ENCODE data around the gene MLC1.

Gene MLC1

DNA sequence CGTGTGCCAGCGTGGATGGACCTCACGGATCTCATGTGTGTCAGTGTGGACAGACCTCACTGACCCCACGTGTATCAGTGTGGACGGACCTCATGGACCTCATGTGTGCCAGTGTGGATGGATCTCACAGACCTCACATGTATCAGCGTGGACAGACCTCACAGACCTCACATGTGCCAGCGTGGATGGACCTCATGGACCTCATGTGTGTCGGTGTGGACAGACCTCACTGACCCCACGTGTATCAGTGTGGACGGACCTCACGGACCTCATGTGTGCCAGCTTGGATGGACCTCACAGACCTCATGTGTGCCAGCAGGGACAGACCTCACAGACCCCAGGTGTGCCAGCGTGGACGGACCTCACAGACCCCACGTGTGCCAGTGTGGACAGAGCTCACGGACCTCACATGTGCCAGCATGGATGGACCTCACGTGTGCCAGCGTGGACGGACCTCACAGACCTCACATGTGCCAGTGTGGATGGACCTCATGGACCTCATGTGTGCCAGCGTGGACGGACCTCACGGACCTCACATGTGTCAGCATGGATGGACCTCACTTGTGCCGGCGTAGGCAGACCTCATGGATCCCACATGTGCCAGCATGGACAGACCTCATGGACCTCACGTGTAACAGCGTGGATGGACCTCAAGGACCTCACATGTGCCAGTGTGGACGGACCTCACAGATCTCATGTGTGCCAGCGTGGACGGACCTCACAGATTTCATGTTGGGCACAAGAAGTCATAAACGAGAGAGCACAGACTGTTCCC, 45.4 kb downstream of the MLC1 start:
- no peak for DNase-seq
- H3K9me3 ChIP-seq (ENCODE audit: control extremely low read depth in 1 of 5, control insufficient read depth in 4 of 5, insufficient read depth in 2 of 5, low read depth in 1 of 5, low read length in 4 of 5) = peaks cover 0 to 15% (median 4%) of the 10 kb centered on the region in 5 experiments
- no peak overlapping the region for H3K4me3 ChIP-seq (ENCODE audit: control insufficient read depth in 1 of 7, extremely low read depth in 1 of 7, insufficient read depth in 4 of 7, low read depth in 2 of 7, low read length in 6 of 7)
- no peak overlapping the region for H3K27ac ChIP-seq (ENCODE audit: insufficient read depth in 1 of 2, low read depth in 1 of 2, low read length in 2 of 2, poor library complexity in 1 of 2, severe bottlenecking in 2 of 2)
- ChIA-PET CTCF (interaction anchor here (1.8 kb wide), 1 partner anchor 9 kb away, joined by 7 read pairs; no protein-coding TSS in a partner anchor), POLR2A (interaction anchor here (0.8 kb wide), 1 partner anchor 1536 kb away, joined by 10 read pairs; no protein-coding TSS in a partner anchor)
- H3K36me3 ChIP-seq (ENCODE audit: control insufficient read depth in 4 of 4, insufficient read depth in 4 of 4, low read length in 3 of 4) = no peaks in the 10 kb centered on the region
- 98% methylated on average over 29 of the region's 29 CpGs for WGBS (ENCODE audit: insufficient coverage)
- no peaks in the 10 kb centered on the region for H3K27me3 ChIP-seq (replicated peaks in 2 of 5; ENCODE audit: control insufficient read depth in 4 of 5, insufficient read depth in 5 of 5, low read length in 4 of 5)
- peaks cover 0 to 37% (median 22%) of the 10 kb centered on the region in 4 experiments for H3K4me1 ChIP-seq (ENCODE audit: control extremely low read depth in 1 of 4, control insufficient read depth in 4 of 4, insufficient read depth in 4 of 4, low read length in 3 of 4)

DNA sequence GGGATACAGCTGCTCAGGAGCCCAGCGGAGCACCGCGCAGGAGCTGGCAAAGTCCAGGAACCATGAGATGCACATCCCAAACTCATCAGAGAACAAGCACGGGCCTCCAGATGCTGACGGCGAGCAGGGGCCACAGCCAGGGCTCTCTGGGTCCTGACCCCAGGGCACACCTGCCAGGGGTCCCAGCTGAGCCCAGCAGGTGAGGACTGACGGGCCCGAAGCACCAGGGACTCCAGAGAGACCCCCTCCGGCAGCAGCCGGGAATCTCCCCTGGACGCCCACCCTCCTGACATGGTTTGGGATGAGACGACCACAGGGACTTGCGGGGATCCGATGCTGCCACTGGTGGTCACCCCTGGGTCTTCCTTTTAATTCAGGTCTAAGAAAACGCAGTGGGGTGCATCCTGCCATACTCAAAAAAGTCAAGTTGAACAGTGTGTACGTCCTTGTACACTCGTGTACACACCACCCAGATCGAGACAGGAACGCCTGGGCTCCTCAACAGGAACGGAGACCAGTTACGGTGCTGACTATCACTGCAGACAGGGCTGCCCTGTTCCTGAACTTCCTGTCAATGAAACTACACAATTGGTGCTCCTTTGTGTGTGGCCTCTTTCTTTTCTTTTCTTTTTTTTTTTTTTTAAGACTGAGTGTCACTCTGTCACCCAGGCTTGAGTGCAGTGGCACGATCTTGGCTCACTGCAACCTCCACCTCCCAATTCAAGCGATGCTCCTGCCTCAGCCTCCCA, 49.1 kb downstream of the MLC1 start:
- WGBS (ENCODE audit: insufficient coverage) = 59% methylated on average over 18 of the region's 23 CpGs
- no peak overlapping the region for H3K27ac ChIP-seq (ENCODE audit: insufficient read depth in 1 of 2, low read depth in 1 of 2, low read length in 2 of 2, poor library complexity in 1 of 2, severe bottlenecking in 2 of 2)
- peaks cover 0 to 37% (median 12%) of the 10 kb centered on the region in 4 experiments for H3K4me1 ChIP-seq (ENCODE audit: control extremely low read depth in 1 of 4, control insufficient read depth in 4 of 4, insufficient read depth in 4 of 4, low read length in 3 of 4)
- ChIA-PET POLR2A (interaction anchor here (0.7 kb wide), 1 partner anchor 273 kb away, joined by 3 read pairs; no protein-coding TSS in a partner anchor), CTCF (interaction anchor here (1.1 to 1.5 kb wide), 2 partner anchors 16 to 23 kb away, joined by 3 read pairs; no protein-coding TSS in a partner anchor)
- H3K4me3 ChIP-seq (ENCODE audit: control insufficient read depth in 1 of 7, extremely low read depth in 1 of 7, insufficient read depth in 4 of 7, low read depth in 2 of 7, low read length in 6 of 7) = no peak overlapping the region
- peaks cover 0 to 15% (median 4%) of the 10 kb centered on the region in 5 experiments for H3K9me3 ChIP-seq (ENCODE audit: control extremely low read depth in 1 of 5, control insufficient read depth in 4 of 5, insufficient read depth in 2 of 5, low read depth in 1 of 5, low read length in 4 of 5)
- H3K36me3 ChIP-seq (ENCODE audit: control insufficient read depth in 4 of 4, insufficient read depth in 4 of 4, low read length in 3 of 4) = no peaks in the 10 kb centered on the region
- DNase-seq = peak in 2 of 3 donors; percentile 38 to 53
- H3K27me3 ChIP-seq (replicated peaks in 2 of 5; ENCODE audit: control insufficient read depth in 4 of 5, insufficient read depth in 5 of 5, low read length in 4 of 5) = no peaks in the 10 kb centered on the region

DNA sequence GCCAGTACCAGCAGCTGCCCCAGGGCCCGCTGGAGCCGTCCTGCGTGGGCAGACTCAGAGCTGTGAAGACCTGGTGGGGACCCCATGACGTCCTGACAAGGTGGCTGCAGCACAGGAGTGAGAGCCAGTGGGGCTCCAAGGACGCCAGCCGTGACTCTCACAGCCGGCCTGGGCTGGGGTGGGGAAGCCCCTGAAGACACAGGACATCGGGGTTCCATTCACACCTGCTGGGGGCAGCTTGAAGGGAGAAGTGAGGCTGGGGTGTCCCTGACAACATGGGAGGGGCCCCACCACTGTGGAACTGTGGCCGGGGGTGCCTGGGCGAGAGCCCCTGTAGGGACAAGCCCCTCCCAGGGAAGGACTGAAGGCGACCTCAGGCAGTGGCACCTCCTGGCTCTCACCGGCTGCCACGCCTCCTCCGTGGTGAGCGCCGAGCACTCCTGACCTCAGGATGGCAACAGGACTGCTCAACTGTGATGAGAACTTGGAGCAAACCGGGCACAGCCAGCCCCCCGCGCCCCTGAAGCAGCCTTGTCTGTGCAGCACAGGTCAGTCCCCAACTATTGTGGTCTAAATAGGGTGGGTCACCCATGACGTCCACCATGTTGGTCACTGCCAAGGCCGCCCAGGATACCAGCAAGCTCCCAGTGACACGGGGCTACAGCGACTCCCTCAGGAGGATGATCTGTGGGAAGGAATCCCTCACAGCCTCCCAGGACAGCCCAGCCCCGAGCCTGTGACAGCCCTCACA, 49.9 kb downstream of the MLC1 start:
- peak overlapping the region in 1 of 2 experiments; percentile 15 for H3K27ac ChIP-seq (ENCODE audit: insufficient read depth in 1 of 2, low read depth in 1 of 2, low read length in 2 of 2, poor library complexity in 1 of 2, severe bottlenecking in 2 of 2)
- no peak for DNase-seq
- no peaks in the 10 kb centered on the region for H3K27me3 ChIP-seq (replicated peaks in 2 of 5; ENCODE audit: control insufficient read depth in 4 of 5, insufficient read depth in 5 of 5, low read length in 4 of 5)
- POLR2A ChIA-PET = interaction anchor here (0.9 to 1.9 kb wide), 7 partner anchors 10 to 156 kb away, joined by 3 to 10 read pairs (median 6); partner anchors contain the start of gene MLC1
- no peaks in the 10 kb centered on the region for H3K36me3 ChIP-seq (ENCODE audit: control insufficient read depth in 4 of 4, insufficient read depth in 4 of 4, low read length in 3 of 4)
- 37% methylated on average over 21 of the region's 24 CpGs for WGBS (ENCODE audit: insufficient coverage)
- CTCF ChIA-PET = interaction anchor here (0.9 to 5.9 kb wide), 6 partner anchors 17 to 108 kb away, joined by 3 to 63 read pairs (median 3); partner anchors contain the start of gene MLC1
- peaks cover 0 to 15% (median 4%) of the 10 kb centered on the region in 5 experiments for H3K9me3 ChIP-seq (ENCODE audit: control extremely low read depth in 1 of 5, control insufficient read depth in 4 of 5, insufficient read depth in 2 of 5, low read depth in 1 of 5, low read length in 4 of 5)
- H3K4me1 ChIP-seq (ENCODE audit: control extremely low read depth in 1 of 4, control insufficient read depth in 4 of 4, insufficient read depth in 4 of 4, low read length in 3 of 4) = peaks cover 0 to 43% (median 17%) of the 10 kb centered on the region in 4 experiments
- peak overlapping the region in 1 of 7 experiments; percentile 46 for H3K4me3 ChIP-seq (ENCODE audit: control insufficient read depth in 1 of 7, extremely low read depth in 1 of 7, insufficient read depth in 4 of 7, low read depth in 2 of 7, low read length in 6 of 7)

GRCh38 chr22:50034126-50035081, 50.8 kb downstream of the MLC1 start:
- H3K36me3 ChIP-seq (ENCODE audit: control insufficient read depth in 4 of 4, insufficient read depth in 4 of 4, low read length in 3 of 4) = no peaks in the 10 kb centered on the region
- peaks cover 0 to 2% (median 0%) of the 10 kb centered on the region in 5 experiments for H3K27me3 ChIP-seq (replicated peaks in 2 of 5; ENCODE audit: control insufficient read depth in 4 of 5, insufficient read depth in 5 of 5, low read length in 4 of 5)
- peak; percentile 85 to 99 (median 99) for DNase-seq
- peaks cover 0 to 49% (median 23%) of the 10 kb centered on the region in 4 experiments for H3K4me1 ChIP-seq (ENCODE audit: control extremely low read depth in 1 of 4, control insufficient read depth in 4 of 4, insufficient read depth in 4 of 4, low read length in 3 of 4)
- WGBS (ENCODE audit: insufficient coverage) = 29% methylated on average over 36 of the region's 43 CpGs
- peaks cover 0 to 9% (median 1%) of the 10 kb centered on the region in 5 experiments for H3K9me3 ChIP-seq (ENCODE audit: control extremely low read depth in 1 of 5, control insufficient read depth in 4 of 5, insufficient read depth in 2 of 5, low read depth in 1 of 5, low read length in 4 of 5)
- POLR2A ChIA-PET = interaction anchor here (0.9 to 1.9 kb wide), 7 partner anchors 11 to 157 kb away, joined by 3 to 10 read pairs (median 6); partner anchors contain the start of gene MLC1
- peak overlapping the region in 2 of 7 experiments; percentile 5 to 46 for H3K4me3 ChIP-seq (ENCODE audit: control insufficient read depth in 1 of 7, extremely low read depth in 1 of 7, insufficient read depth in 4 of 7, low read depth in 2 of 7, low read length in 6 of 7)
- no peak overlapping the region for H3K27ac ChIP-seq (ENCODE audit: insufficient read depth in 1 of 2, low read depth in 1 of 2, low read length in 2 of 2, poor library complexity in 1 of 2, severe bottlenecking in 2 of 2)
- CTCF ChIA-PET = interaction anchor here (0.9 to 5.9 kb wide), 4 partner anchors 27 to 107 kb away, joined by 3 to 63 read pairs (median 5); partner anchors contain the start of gene MLC1

DNA sequence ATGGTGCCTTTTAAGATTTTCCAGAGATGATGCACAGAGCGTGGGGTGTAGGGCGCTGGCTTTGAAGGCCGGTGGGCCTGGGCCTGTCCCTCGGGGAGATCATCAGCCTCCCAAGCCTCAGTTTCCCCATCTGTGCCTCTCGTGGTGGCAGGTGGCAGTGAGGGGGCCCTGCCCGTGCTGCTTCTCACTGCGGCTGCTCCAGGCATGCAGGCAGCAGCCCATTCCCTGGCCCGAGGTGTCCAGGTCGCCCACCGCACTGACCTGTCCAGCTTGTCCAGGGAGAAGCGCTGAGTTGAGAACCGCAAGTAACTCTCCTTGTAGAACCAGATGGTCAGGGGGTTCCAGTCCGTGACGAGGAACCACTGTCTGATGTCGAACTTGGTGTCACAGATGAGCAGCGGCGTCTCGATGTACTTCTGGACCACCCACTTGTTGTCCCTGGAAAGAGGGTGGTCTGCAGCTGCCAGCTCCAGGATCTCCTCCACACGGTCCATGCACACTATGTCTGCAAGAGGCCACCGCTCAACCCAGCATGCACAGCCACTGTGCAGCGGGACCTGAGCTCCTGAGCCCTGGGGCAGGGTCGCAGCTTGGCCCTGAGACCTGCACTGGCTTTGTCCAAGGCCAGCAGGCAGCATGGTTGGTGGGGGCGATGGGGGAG, 52.2 kb downstream of the MLC1 start:
- WGBS (ENCODE audit: insufficient coverage) = 98% methylated on average over 22 of the region's 23 CpGs
- POLR2A ChIA-PET = no interaction called here

More for the DNA sequence above, 52.2 kb downstream of the MLC1 start:
- Histone ChIP-seq H3K9me3 (ENCODE audit: control extremely low read depth in 1 of 5, control insufficient read depth in 4 of 5, insufficient read depth in 2 of 5, low read depth in 1 of 5, low read length in 4 of 5) (no peaks in the 10 kb centered on the region), H3K27ac (ENCODE audit: insufficient read depth in 1 of 2, low read depth in 1 of 2, low read length in 2 of 2, poor library complexity in 1 of 2, severe bottlenecking in 2 of 2) (no peak overlapping the region), H3K4me1 (ENCODE audit: control extremely low read depth in 1 of 4, control insufficient read depth in 4 of 4, insufficient read depth in 4 of 4, low read length in 3 of 4) (peaks cover 0 to 49% (median 23%) of the 10 kb centered on the region in 4 experiments), H3K36me3 (ENCODE audit: control insufficient read depth in 4 of 4, insufficient read depth in 4 of 4, low read length in 3 of 4) (no peaks in the 10 kb centered on the region), H3K27me3 (replicated peaks in 2 of 5; ENCODE audit: control insufficient read depth in 4 of 5, insufficient read depth in 5 of 5, low read length in 4 of 5) (peaks cover 0 to 2% (median 0%) of the 10 kb centered on the region in 5 experiments), H3K4me3 (ENCODE audit: control insufficient read depth in 1 of 7, extremely low read depth in 1 of 7, insufficient read depth in 4 of 7, low read depth in 2 of 7, low read length in 6 of 7) (no peak overlapping the region)
- DNase-seq = no peak
- CTCF ChIA-PET = interaction anchor here (1.6 to 5.9 kb wide), 2 partner anchors 40 to 102 kb away, joined by 3 to 63 read pairs; no protein-coding TSS in a partner anchor
